Measurements from ENCODE around the gene PTMA. TPM values are rescaled to one million over a fixed set of nuclear protein-coding genes. Genes with fewer than 3 reads are reported as not detected.

PTMA gene
- total RNA-seq, 6 experiments from 2014 or later = 467 to 853 (median 787) TPM

- peaks cover 10% of the 10 kb centered on the region; the same call in 1 of the 2 replicates for H3K36me3 Mint-ChIP-seq (ENCODE audit: low read depth)
- no peaks in the 10 kb centered on the region for H3K9me3 Mint-ChIP-seq
- H3K27me3 Mint-ChIP-seq (ENCODE audit: insufficient read depth) = peaks cover 6% of the 10 kb centered on the region
- peak; percentile 53 for DNase-seq
- no peak for TF ChIP-seq CTCF (IDR thresholded peaks at IDR 0.05)
- peaks cover 48% of the 10 kb centered on the region for H3K4me1 Mint-ChIP-seq (ENCODE audit: low read depth)
- peak overlapping the region; percentile 87 for H3K27ac Mint-ChIP-seq
- no peak overlapping the region for H3K4me3 Mint-ChIP-seq
These were observed 9.2 kb downstream of the PTMA start for GRCh38 chr2:231717281-231718171.

- Mint-ChIP-seq H3K27me3 (ENCODE audit: insufficient read depth) (peaks cover 6% of the 10 kb centered on the region), H3K4me1 (ENCODE audit: low read depth) (peaks cover 40% of the 10 kb centered on the region), H3K9me3 (no peaks in the 10 kb centered on the region), H3K36me3 (ENCODE audit: low read depth) (0 out of 2 replicates have a peak, but pooled peaks cover 4% of the 10 kb centered on the region), H3K27ac (no peak overlapping the region), H3K4me3 (no peak overlapping the region)
- no peak for DNase-seq
- no peak for TF ChIP-seq CTCF (IDR thresholded peaks at IDR 0.05)
These were observed 10.5 kb downstream of the PTMA start for GRCh38 chr2:231718799-231719198.

GRCh38 chr2:231720292-231720986, 12.1 kb downstream of the PTMA start:
- no peak overlapping the region for H3K4me3 Mint-ChIP-seq
- H3K4me1 Mint-ChIP-seq (ENCODE audit: low read depth) = peaks cover 29% of the 10 kb centered on the region

GRCh38 chr2:231720987-231721966, 13.0 kb downstream of the PTMA start:
- Mint-ChIP-seq H3K4me3 (no peak overlapping the region), H3K27ac (no peak overlapping the region), H3K27me3 (ENCODE audit: insufficient read depth) (peaks cover 3% of the 10 kb centered on the region), H3K4me1 (ENCODE audit: low read depth) (peaks cover 21% of the 10 kb centered on the region), H3K36me3 (ENCODE audit: low read depth) (0 out of 2 replicates have a peak, but pooled peaks cover 4% of the 10 kb centered on the region), H3K9me3 (no peaks in the 10 kb centered on the region)
- TF ChIP-seq CTCF (IDR thresholded peaks at IDR 0.05) = no peak
- DNase-seq = no peak

More at GRCh38 chr2:231720292-231720986, 12.1 kb downstream of the PTMA start:
- no peak overlapping the region for H3K27ac Mint-ChIP-seq
- no peaks in the 10 kb centered on the region for H3K9me3 Mint-ChIP-seq
- DNase-seq = no peak
- H3K36me3 Mint-ChIP-seq (ENCODE audit: low read depth) = 0 out of 2 replicates have a peak, but pooled peaks cover 4% of the 10 kb centered on the region
- H3K27me3 Mint-ChIP-seq (ENCODE audit: insufficient read depth) = peaks cover 5% of the 10 kb centered on the region
- no peak for TF ChIP-seq CTCF (IDR thresholded peaks at IDR 0.05)

All from HFFc6 (cell line).